ENCODE measurements around the gene SLC7A7.
"Not testable (repeated sequence)": the region's sequence is repeated elsewhere in the genome, so short reads cannot be mapped to it uniquely, and the experiment has no call there.

Gene SLC7A7

GRCh38 chr14:22786685-22787084 lies 28.6 kb downstream of the SLC7A7 start:
- DNase-seq = no peak

- no peak for DNase-seq
Measured at GRCh38 chr14:22781301-22781991, 33.8 kb downstream of the SLC7A7 start.

GRCh38 chr14:22780941-22781300 lies 34.3 kb downstream of the SLC7A7 start:
- no peak for DNase-seq

GRCh38 chr14:22780105-22780679 lies 35.0 kb downstream of the SLC7A7 start:
- DNase-seq = no peak

GRCh38 chr14:22778084-22778483 lies 37.2 kb downstream of the SLC7A7 start:
- DNase-seq = no peak

GRCh38 chr14:22776849-22777248 lies 38.4 kb downstream of the SLC7A7 start:
- DNase-seq = not testable (repeated sequence)

- DNase-seq = no peak
Measured at GRCh38 chr14:22776215-22776614, 39.0 kb downstream of the SLC7A7 start.

- DNase-seq = no peak
Measured at GRCh38 chr14:22774011-22774706, 41.1 kb downstream of the SLC7A7 start.

GRCh38 chr14:22773162-22774010 lies 41.8 kb downstream of the SLC7A7 start:
- DNase-seq = no peak

- no peak for DNase-seq
Measured at GRCh38 chr14:22772725-22773124, 42.5 kb downstream of the SLC7A7 start.

- DNase-seq = no peak
Measured at GRCh38 chr14:22770481-22771187, 44.6 kb downstream of the SLC7A7 start.

- no peak for DNase-seq
Measured at GRCh38 chr14:22769369-22769768, 45.9 kb downstream of the SLC7A7 start.

GRCh38 chr14:22768947-22769346 lies 46.3 kb downstream of the SLC7A7 start:
- no peak for DNase-seq

GRCh38 chr14:22767323-22767589 lies 48.0 kb downstream of the SLC7A7 start:
- no peak for DNase-seq

GRCh38 chr14:22766457-22767322 lies 48.5 kb downstream of the SLC7A7 start, which contains the start of gene OXA1L:
TSS of gene OXA1L (plus strand) at chr14:22766688. CDS start at chr14:22766702, 14 bp downstream.
- DNase-seq = peak; percentile 100

GRCh38 chr14:22764382-22764781 lies 50.9 kb downstream of the SLC7A7 start:
- no peak for DNase-seq

- no peak for DNase-seq
Measured at GRCh38 chr14:22761734-22762133, 53.5 kb downstream of the SLC7A7 start.

GRCh38 chr14:22757972-22758650 lies 57.1 kb downstream of the SLC7A7 start:
- not testable (repeated sequence) for DNase-seq

GRCh38 chr14:22753586-22753985 lies 61.6 kb downstream of the SLC7A7 start:
- no peak for DNase-seq

GRCh38 chr14:22752422-22752821 lies 62.8 kb downstream of the SLC7A7 start:
- no peak for DNase-seq

- no peak for DNase-seq
Measured at GRCh38 chr14:22748631-22749068, 66.6 kb downstream of the SLC7A7 start.

All from NCI-H2171 treated with DMSO at 0.1 percent for 48 hours (cell line).